ENCODE data around the gene DNAJA4. TPM values are rescaled to one million over a fixed set of nuclear protein-coding genes. Genes with fewer than 3 reads are reported as not detected.

DNAJA4 gene
- polyA plus RNA-seq, 1 of the 3 experiments (the other 2 are of a cell fraction): 0.03 TPM

DNA sequence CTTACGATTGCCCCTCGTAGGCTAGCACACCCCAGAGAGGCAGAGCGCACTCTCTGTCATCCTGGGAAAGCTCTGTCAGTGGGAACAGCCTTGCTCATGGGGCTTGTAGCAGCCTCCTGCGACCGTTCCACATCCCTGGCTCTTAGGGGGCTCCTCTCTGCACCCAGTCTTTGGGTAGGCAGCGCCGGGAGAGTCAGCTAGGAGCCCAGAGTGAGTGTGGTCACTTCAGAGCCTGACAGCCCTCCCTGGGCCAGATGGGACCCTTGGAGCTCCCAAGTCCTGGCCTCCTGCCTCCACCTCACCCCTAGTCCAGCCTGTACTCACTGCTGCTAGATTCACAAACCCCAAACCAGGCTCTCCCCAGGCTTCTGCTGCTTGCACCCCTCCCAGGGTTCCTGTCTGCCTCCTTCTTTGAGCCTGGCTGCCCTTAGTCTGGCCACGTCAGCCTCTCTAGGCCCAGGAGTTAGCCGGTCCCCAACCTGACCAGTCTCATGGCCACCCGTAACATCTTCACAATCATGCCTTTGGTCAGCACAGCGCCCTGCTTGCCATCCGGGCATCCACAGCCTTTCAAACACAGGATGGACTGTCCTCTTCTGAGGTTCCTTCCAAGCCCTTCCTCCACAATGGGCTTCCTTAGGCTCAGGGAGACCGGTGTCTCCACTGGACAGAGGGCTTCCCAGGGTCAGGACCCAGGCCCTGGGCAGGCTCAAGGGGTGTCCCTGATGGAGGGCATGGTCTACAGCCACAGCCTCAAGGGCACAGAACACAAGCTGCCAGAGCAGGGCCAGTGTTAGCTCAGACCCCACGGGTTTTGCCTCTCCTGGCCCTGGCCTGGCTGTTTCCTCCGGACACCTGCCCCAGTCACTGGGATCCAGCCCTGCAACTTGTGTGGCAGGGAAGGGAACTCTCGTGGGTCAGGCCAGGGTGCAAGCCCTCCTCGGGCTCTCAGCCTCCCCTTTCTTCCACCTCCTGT is 34.6 kb upstream of the DNAJA4 start:
- Histone ChIP-seq H3K9me3 (no peaks in the 10 kb centered on the region), H3K4me2 (no peak overlapping the region), H3K4me1 (ENCODE audit: control insufficient read depth in 1 of 2, insufficient read depth in 2 of 2, low read depth in 1 of 2, low read length in 1 of 2) (no peaks in the 10 kb centered on the region), H3K27me3 (ENCODE audit: insufficient read depth) (no peaks in the 10 kb centered on the region; the same call in 1 of the 2 replicates), H4K20me1 (ENCODE audit: insufficient read depth) (no peaks in the 10 kb centered on the region), H3K9me2 (no peaks in the 10 kb centered on the region), H3K9ac (no peak overlapping the region), H3K79me2 (ENCODE audit: insufficient read depth) (no peaks in the 10 kb centered on the region), H2AFZ (ENCODE audit: low read depth) (no peak overlapping the region), H3K4me3 (ENCODE audit: low read depth in 2 of 2, low read length in 1 of 2) (no peak overlapping the region), H3K27ac (ENCODE audit: low read depth in 2 of 2, low read length in 1 of 2) (no peak overlapping the region), H3F3A (replicated peaks; ENCODE audit: insufficient read depth) (peaks cover 7% of the 10 kb centered on the region), H3K36me3 (replicated peaks in 1 of 2; ENCODE audit: control insufficient read depth in 1 of 2, insufficient read depth in 2 of 2, low read length in 1 of 2) (no peaks in the 10 kb centered on the region)
- POLR2A ChIA-PET: no interaction called here
- CTCF ChIA-PET: interaction anchor here (0.6 to 6.5 kb wide), 3 partner anchors 11 to 327 kb away, joined by 3 to 54 read pairs (median 3); no protein-coding TSS in a partner anchor
- WGBS (ENCODE audit: low lambda C conversion rate): 78% methylated on average over 14 of the region's 17 CpGs
- DNase-seq: no peak
- no peak for TF ChIP-seq TEAD4 (IDR thresholded peaks at IDR 0.05; ENCODE audit: borderline replicate concordance, insufficient read depth)
- no peak for TF ChIP-seq FOXM1 (IDR thresholded peaks at IDR 0.05; ENCODE audit: low read depth)
- TF ChIP-seq FOXJ3 (CRISPR knock-in tag; IDR thresholded peaks at IDR 0.05): no peak
- TF ChIP-seq CHD2 (IDR thresholded peaks at IDR 0.05; ENCODE audit: low read length, partially characterized antibody): no peak
- no peak for TF ChIP-seq JUND (IDR thresholded peaks at IDR 0.05)
- no peak for TF ChIP-seq GATA2 (CRISPR knock-in tag; IDR thresholded peaks at IDR 0.05)
- TF ChIP-seq POLR2AphosphoS5 (IDR thresholded peaks at IDR 0.05; ENCODE audit: low read depth, low read length): no peak
- TF ChIP-seq, protein P1, sequence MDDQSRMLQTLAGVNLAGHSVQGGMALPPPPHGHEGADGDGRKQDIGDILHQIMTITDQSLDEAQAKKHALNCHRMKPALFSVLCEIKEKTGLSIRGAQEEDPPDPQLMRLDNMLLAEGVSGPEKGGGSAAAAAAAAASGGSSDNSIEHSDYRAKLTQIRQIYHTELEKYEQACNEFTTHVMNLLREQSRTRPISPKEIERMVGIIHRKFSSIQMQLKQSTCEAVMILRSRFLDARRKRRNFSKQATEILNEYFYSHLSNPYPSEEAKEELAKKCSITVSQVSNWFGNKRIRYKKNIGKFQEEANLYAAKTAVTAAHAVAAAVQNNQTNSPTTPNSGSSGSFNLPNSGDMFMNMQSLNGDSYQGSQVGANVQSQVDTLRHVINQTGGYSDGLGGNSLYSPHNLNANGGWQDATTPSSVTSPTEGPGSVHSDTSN (IDR thresholded peaks at IDR 0.05): no peak
- TF ChIP-seq, protein P2, sequence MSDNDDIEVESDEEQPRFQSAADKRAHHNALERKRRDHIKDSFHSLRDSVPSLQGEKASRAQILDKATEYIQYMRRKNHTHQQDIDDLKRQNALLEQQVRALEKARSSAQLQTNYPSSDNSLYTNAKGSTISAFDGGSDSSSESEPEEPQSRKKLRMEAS (IDR thresholded peaks at IDR 0.05; ENCODE audit: low read depth): no peak
- no peak for TF ChIP-seq RXRA (IDR thresholded peaks at IDR 0.05; ENCODE audit: borderline replicate concordance, low read depth)
- TF ChIP-seq YY1 (IDR thresholded peaks at IDR 0.05; ENCODE audit: low read depth): no peak
- TF ChIP-seq SIN3A (IDR thresholded peaks at IDR 0.05; ENCODE audit: borderline replicate concordance, low read depth, low read length): no peak
- TF ChIP-seq, protein P3, sequence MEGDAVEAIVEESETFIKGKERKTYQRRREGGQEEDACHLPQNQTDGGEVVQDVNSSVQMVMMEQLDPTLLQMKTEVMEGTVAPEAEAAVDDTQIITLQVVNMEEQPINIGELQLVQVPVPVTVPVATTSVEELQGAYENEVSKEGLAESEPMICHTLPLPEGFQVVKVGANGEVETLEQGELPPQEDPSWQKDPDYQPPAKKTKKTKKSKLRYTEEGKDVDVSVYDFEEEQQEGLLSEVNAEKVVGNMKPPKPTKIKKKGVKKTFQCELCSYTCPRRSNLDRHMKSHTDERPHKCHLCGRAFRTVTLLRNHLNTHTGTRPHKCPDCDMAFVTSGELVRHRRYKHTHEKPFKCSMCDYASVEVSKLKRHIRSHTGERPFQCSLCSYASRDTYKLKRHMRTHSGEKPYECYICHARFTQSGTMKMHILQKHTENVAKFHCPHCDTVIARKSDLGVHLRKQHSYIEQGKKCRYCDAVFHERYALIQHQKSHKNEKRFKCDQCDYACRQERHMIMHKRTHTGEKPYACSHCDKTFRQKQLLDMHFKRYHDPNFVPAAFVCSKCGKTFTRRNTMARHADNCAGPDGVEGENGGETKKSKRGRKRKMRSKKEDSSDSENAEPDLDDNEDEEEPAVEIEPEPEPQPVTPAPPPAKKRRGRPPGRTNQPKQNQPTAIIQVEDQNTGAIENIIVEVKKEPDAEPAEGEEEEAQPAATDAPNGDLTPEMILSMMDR (IDR thresholded peaks at IDR 0.05): no peak
- TF ChIP-seq RCOR1 (IDR thresholded peaks at IDR 0.05; ENCODE audit: low read length): no peak
